DMS 273 (cell line): Measurements from ENCODE around the gene TNFRSF18.

Experiments used
- DNase-seq: peaks from one replicate; lab custom pipeline; 2025; ENCODE audit not compliant: unreplicated experiment; lab: John Stamatoyannopoulos, UW

TNFRSF18 gene

DNA sequence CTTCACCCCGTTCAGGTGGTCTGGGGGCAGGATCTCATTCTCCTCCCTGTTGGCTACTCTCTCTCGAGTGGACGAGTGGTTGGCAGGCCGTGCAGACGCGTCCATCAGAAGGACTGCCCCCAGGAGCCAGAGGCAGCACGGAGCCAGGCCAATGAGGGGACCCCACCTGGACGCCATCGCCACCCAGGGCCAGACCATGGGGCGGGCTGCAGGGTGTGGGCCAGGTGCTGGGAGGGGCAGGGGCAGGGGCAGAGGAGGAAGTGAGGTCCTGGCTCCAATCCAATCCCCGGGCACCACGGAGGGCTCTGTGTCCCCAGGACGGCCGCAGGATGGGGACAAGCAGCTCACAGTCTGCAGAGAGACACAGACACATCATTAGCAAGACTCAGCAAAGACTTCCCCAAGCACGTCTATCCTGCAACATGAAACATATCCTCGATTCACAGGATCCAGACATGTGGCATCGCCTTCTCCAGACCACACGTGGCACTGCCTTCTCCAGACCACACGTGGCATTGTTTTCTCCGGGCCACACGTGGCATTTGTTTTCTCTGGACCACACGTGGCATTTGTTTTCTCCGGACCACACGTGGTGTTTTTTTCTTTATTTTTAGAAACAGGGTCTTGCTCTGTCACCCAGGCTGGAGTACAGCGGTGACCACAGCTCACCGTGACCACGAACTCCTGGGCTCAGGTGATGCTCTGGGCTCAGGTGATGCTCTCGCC lies 22.4 kb upstream of the TNFRSF18 start:
- DNase-seq = no peak

DNA sequence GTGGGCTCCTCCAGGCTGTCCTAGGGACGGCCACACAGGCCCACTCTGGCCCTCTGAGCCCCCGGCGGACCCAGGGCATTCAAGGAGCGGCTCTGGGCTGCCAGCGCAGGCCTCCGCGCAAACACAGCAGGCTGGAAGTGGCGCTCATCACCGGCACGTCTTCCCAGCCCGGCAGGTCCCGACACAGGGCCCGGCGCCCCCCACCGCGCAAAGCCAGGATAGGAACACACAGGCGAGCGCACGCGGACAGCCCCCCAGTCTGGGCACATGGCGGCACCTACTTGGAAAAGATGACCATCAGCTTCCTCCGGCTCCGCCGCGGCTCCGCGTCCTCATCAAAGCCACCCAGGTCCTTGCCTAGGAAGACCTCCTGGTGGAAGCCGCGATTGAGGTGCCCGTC lies 21.8 kb upstream of the TNFRSF18 start:
- DNase-seq = no peak

DNA sequence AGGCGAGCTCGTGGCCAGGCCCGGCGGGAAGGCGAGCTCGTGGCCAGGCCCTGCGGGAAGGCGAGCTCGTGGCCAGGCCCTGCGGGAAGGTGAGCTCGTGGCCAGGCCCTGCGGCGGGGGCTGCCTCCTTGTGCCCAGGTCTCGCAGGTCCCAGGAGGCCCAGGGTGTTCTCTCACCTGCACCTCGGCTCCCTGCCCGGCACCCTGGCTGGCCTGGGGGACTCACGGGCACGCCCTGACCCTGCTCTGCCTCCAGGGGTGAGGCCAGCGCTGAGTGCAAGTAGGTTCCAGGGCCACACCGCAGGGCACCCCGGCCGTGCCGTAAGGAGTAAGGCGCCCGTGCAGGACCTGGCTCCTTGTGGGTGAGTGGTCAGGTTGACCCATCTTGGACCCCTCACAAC lies 21.0 kb upstream of the TNFRSF18 start:
- DNase-seq = no peak

GRCh38 chr1:1226566-1227362 lies 20.4 kb upstream of the TNFRSF18 start:
- DNase-seq = no peak

GRCh38 chr1:1225913-1226312 lies 19.5 kb upstream of the TNFRSF18 start:
- no peak for DNase-seq

GRCh38 chr1:1225238-1225845 lies 18.9 kb upstream of the TNFRSF18 start:
- DNase-seq = no peak

DNA sequence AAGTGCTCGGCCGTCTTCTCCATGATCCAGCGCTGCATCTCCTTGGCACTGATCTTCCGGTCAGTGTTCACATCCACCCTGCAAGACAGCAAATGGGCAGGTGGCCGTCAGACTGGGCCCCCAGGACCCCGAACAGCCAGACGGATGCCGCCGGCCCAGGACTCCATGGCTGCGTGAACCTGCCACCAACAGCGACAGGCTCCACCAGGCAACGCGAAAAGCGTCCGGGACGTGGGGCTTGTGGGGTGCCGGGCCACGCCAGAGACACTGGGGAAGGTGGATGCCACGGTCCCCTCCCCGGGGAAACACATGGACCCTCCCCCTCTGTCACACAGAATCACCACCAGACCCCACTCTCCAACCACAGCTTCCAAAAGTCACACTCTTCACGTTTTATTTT lies 17.5 kb upstream of the TNFRSF18 start:
- DNase-seq = no peak

GRCh38 chr1:1223321-1223720 lies 16.9 kb upstream of the TNFRSF18 start:
- DNase-seq = no peak

DNA sequence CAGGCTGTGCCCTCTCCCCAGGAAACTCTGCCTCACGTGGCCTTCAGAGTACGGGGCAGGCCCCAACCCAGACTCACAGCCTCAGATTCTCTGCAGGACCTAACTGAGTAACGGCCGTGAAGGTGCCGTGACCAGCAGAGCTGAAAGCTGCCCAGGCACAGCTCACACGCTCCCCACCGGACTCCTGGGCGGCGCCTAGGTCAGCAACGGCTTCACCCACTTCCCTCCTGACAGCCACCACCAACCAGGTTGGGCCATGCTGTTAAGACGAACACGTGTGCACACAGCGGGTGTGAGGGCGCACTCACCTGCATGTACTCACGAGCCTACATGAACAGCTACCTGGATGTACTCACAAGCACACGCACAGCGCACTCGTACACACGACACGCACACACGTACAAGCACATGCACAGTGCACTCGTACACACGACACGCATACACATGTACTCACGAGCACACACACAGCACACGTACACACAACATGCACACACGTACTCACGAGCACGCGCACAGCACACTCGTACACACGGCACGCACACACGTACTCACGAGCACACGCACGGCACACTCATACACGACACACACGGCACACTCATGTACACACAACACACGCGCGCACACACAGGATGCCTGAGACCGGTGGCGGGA lies 16.3 kb upstream of the TNFRSF18 start:
- DNase-seq = no peak

GRCh38 chr1:1221887-1222574 lies 15.6 kb upstream of the TNFRSF18 start:
- DNase-seq = no peak

GRCh38 chr1:1220197-1220596 lies 13.8 kb upstream of the TNFRSF18 start:
- DNase-seq = no peak

DNA sequence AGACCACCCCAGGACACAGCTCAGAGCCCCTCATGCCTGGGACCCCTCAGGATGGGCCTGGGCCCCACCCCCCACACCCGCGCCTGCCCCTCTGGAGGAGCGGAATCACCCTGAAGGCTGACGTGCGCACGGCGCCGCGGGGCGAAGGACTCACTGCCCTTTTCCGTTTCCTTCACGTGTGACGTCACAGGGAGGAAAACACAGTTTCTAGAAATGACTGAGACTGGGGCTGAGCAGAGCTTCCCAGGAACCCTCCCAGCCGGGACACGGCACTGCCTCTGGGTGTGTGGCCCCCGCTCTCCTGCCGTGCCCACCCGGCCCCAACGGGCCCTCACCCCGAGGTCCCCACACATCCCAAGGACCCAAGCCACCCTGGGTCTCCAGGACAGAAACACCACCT lies 12.9 kb upstream of the TNFRSF18 start:
- DNase-seq = no peak

- DNase-seq = no peak
These were observed 12.3 kb upstream of the TNFRSF18 start for GRCh38 chr1:1218524-1219200.

DNA sequence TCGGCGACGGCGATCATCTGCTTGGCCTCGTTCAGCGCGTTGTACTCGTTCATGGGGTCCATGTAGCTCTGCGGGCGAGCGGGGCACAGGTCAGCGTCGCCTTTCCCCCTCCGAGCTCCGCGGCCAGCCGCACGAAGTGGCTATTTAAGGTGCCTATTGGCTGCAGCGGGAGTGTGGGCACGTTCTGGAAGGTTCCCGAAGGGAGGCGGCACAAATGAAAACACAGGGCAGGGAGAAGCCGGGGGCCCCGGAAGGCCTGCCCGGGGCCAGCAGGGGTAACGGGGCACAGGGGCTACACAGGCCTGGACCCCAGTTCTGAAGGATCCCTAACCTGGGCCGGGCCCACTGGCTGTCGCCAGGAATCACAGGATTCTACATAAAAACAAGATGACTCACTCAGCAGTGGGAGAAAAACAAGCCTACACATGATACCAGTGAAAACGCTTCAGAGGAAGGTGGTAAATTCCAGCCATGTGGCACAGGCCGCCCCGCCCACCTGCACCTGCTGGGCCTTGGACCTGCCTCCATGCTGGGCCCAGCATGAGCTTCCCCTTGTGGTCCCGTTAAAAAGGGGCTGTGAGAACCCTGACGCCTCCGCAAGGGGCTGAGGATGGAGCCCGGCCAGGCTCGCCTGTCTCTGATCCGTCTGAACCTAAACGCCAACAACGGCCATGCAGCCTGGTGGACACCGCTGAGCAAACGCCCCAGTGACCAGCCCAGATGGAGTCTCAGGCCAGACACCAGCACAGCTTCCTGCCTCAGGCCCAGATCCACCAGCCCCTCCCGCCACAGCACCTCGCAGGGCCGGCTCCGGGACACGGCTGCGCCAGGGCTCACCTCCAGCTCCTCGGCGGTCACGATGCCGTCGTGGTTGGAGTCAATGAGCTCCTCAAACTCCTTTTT lies 11.5 kb upstream of the TNFRSF18 start:
- DNase-seq = no peak

DNA sequence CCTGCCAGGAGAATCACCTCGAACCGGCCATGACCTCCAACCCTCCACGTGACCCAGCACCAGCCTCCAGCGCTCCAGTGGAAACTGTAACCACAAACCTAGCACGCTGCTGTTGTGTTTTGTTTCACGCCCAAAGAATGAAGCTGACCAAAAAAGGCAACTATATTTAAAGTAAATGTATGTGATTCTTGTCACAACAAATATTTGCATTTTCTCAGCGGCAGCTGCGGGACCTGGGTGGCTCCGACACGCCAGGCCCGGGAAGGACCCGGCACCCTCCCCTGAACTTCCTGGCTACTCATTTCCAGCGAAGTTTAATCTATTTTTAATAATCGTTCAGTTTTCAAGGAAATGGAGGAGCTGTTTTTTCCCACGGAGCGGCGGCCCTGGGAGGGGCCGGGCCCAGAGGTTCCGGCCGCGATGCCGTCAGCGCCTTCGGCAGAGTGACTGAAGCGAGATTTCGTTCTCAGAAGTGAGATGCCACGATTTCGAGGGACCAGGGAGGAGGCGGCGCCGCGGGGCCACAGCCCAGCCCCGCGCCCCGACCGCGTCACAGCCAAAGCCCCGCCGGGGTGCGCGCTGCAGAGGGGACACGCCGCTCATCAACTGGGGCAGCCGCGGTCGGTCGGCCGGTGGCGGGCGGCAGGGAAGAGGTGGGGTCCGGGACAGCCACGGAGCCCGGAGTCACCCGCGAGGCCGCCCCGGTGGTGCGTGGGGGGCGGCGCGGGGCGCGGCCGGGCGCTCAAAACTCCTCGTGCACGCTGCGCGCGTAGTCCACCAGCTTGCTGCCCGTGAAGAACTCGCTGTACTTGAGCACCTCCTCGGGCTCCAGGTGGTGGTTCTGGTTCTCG lies 10.6 kb upstream of the TNFRSF18 start:
- no peak for DNase-seq

GRCh38 chr1:1215881-1216605 lies 9.7 kb upstream of the TNFRSF18 start:
- DNase-seq = no peak

GRCh38 chr1:1215080-1215676 lies 8.8 kb upstream of the TNFRSF18 start:
- DNase-seq = no peak
